Measurements from ENCODE around the gene TMEM135. TPM values are rescaled to one million over a fixed set of nuclear protein-coding genes. Genes with fewer than 3 reads are reported as not detected.

TMEM135 gene
- polyA plus RNA-seq, 1 of the 3 experiments (the other 2 are of a cell fraction) = 3.0 TPM

GRCh38 chr11:87212891-87213290 lies 175.2 kb downstream of the TMEM135 start:
- Histone ChIP-seq H3K4me2 (no peak overlapping the region), H3K27me3 (ENCODE audit: insufficient read depth) (no peaks in the 10 kb centered on the region), H3F3A (replicated peaks; ENCODE audit: insufficient read depth) (no peaks in the 10 kb centered on the region), H3K9me3 (no peaks in the 10 kb centered on the region), H4K20me1 (ENCODE audit: insufficient read depth) (no peaks in the 10 kb centered on the region), H2AFZ (ENCODE audit: low read depth) (no peak overlapping the region), H3K36me3 (replicated peaks in 1 of 2; ENCODE audit: control insufficient read depth in 1 of 2, insufficient read depth in 2 of 2, low read length in 1 of 2) (no peaks in the 10 kb centered on the region), H3K79me2 (ENCODE audit: insufficient read depth) (no peaks in the 10 kb centered on the region), H3K9me2 (no peaks in the 10 kb centered on the region), H3K4me1 (ENCODE audit: control insufficient read depth in 1 of 2, insufficient read depth in 2 of 2, low read depth in 1 of 2, low read length in 1 of 2) (no peaks in the 10 kb centered on the region; a peak in 1 of 4 replicates), H3K4me3 (ENCODE audit: low read depth in 2 of 2, low read length in 1 of 2) (no peak overlapping the region), H3K9ac (no peak overlapping the region), H3K27ac (ENCODE audit: low read depth in 2 of 2, low read length in 1 of 2) (no peak overlapping the region)
- DNase-seq = no peak
- TF ChIP-seq PBX3 (IDR thresholded peaks at IDR 0.05) = no peak
- TF ChIP-seq USF2 (IDR thresholded peaks at IDR 0.05; ENCODE audit: borderline replicate concordance, low read depth, low read length) = no peak
- no peak for TF ChIP-seq SMC3 (IDR thresholded peaks at IDR 0.05; ENCODE audit: low read depth, low read length)
- no peak for TF ChIP-seq MAX (IDR thresholded peaks at IDR 0.05; ENCODE audit: low read depth)
- TF ChIP-seq NRF1 (IDR thresholded peaks at IDR 0.05; ENCODE audit: low read depth, low read length) = no peak
- TF ChIP-seq TAF1 (IDR thresholded peaks at IDR 0.05; ENCODE audit: borderline replicate concordance, low read depth, low read length) = no peak
- no peak for TF ChIP-seq FOSL2 (IDR thresholded peaks at IDR 0.05; ENCODE audit: borderline replicate concordance, low read depth)
- no peak for TF ChIP-seq USF1 (IDR thresholded peaks at IDR 0.05; ENCODE audit: borderline replicate concordance, low read depth)
- TF ChIP-seq FOXJ3 (CRISPR knock-in tag; IDR thresholded peaks at IDR 0.05) = no peak
- no peak for TF ChIP-seq IRF3 (IDR thresholded peaks at IDR 0.05; ENCODE audit: low read depth, low read length)
- TF ChIP-seq REST (IDR thresholded peaks at IDR 0.05; ENCODE audit: low read depth, low read length) = no peak
- TF ChIP-seq MEF2A (IDR thresholded peaks at IDR 0.05; ENCODE audit: borderline replicate concordance, low read depth) = no peak
- no peak for TF ChIP-seq POLR2AphosphoS5 (IDR thresholded peaks at IDR 0.05; ENCODE audit: low read depth, low read length)
- TF ChIP-seq YY1 (IDR thresholded peaks at IDR 0.05; ENCODE audit: low read depth) = no peak
- TF ChIP-seq RFX5 (IDR thresholded peaks at IDR 0.05; ENCODE audit: low read length) = no peak
- no peak for TF ChIP-seq SIN3A (IDR thresholded peaks at IDR 0.05; ENCODE audit: borderline replicate concordance, low read depth, low read length)
- CTCF ChIA-PET = no interaction called here
- POLR2A ChIA-PET = no interaction called here
- WGBS (ENCODE audit: low lambda C conversion rate) = 80% methylated on average over 1 of the region's 1 CpG

All from SK-N-SH (cell line).